GM23338 (cell line): Measurements from ENCODE around the gene SIK2. TPM values are rescaled to one million over a fixed set of nuclear protein-coding genes. Genes with fewer than 3 reads are reported as not detected.

ENCODE experiments used
- ATAC-seq: fragments of 200-7000 bp; cut with Tn5 transposase; 3 replicates; pipeline ENCODE4 v1.9.1; 2020
- DNase-seq: peaks from one replicate; pipeline ENCODE4 v3.0.0-alpha.2; 2015; ENCODE audit warnings: low spot score
- H2AFZ ChIP-seq: fragments of 200-600 bp; sonication (generic); 2 replicates; pipeline ENCODE4 v1.8.0; 2016; ENCODE audit warnings: antibody characterized with exemption, mild to moderate bottlenecking, moderate library complexity
- H3F3A ChIP-seq: fragments of 200-600 bp; sonication (generic); replicated peaks from 2 replicates; pipeline ENCODE4 v1.8.0; 2017; ENCODE audit warnings: antibody characterized with exemption, mixed run types, low read depth
- H3K27ac ChIP-seq: fragments of 200-600 bp; sonication (generic); 2 replicates; pipeline ENCODE4 v1.6.1; 2016; ENCODE audit warnings: low read depth
- H3K27me3 ChIP-seq: fragments of 200-600 bp; sonication (generic); 2 replicates; pipeline ENCODE4 v1.8.0; 2016; ENCODE audit warnings: mild to moderate bottlenecking, mixed run types, moderate library complexity; ENCODE audit not compliant: insufficient read depth
- H3K36me3 ChIP-seq: fragments of 200-600 bp; sonication (generic); 2 replicates; pipeline ENCODE4 v1.8.0; 2016; ENCODE audit warnings: mild to moderate bottlenecking; ENCODE audit not compliant: insufficient read depth
- H3K4me1 ChIP-seq: fragments of 200-600 bp; sonication (generic); 2 replicates; pipeline ENCODE4 v1.8.0; 2016; ENCODE audit warnings: mild to moderate bottlenecking, moderate library complexity; ENCODE audit not compliant: insufficient read depth
- H3K4me2 ChIP-seq: fragments of 200-600 bp; sonication (generic); 2 replicates; pipeline ENCODE4 v1.7.1; 2017; ENCODE audit warnings: mixed run types
- H3K4me3 ChIP-seq: fragments of 200-600 bp; sonication (generic); 2 replicates; pipeline ENCODE4 v1.6.1; 2016; ENCODE audit warnings: mixed run types
- H3K79me2 ChIP-seq: fragments of 200-600 bp; sonication (generic); replicated peaks from 2 replicates; pipeline ENCODE4 v1.8.0; 2017; ENCODE audit warnings: mild to moderate bottlenecking; ENCODE audit not compliant: insufficient read depth
- H3K9me2 ChIP-seq: fragments of 200-600 bp; sonication (generic); 2 replicates; pipeline ENCODE4 v1.8.0; 2017; ENCODE audit not compliant: insufficient read depth
- H4K20me1 ChIP-seq: fragments of 200-600 bp; sonication (generic); replicated peaks from 2 replicates; pipeline ENCODE4 v1.8.0; 2017; ENCODE audit warnings: mild to moderate bottlenecking; ENCODE audit not compliant: insufficient read depth
- H3K27ac Mint-ChIP-seq: 2 replicates; pipeline ENCODE4 v1.8.0; 2020; ENCODE audit warnings: inconsistent platforms, mild to moderate bottlenecking, moderate library complexity, mixed read lengths
- H3K27me3 Mint-ChIP-seq: 3 replicates; pipeline ENCODE4 v1.8.0; 2022; ENCODE audit warnings: low read depth, mild to moderate bottlenecking, moderate library complexity, mixed read lengths, inconsistent platforms; ENCODE audit not compliant: insufficient read depth, poor library complexity
- H3K36me3 Mint-ChIP-seq: 3 replicates; pipeline ENCODE4 v1.8.0; 2021; ENCODE audit warnings: low read depth, mild to moderate bottlenecking, inconsistent platforms, moderate library complexity, mixed read lengths
- H3K4me1 Mint-ChIP-seq: 3 replicates; pipeline ENCODE4 v1.8.0; 2020; ENCODE audit warnings: mild to moderate bottlenecking, inconsistent platforms, mixed read lengths
- H3K4me3 Mint-ChIP-seq: 3 replicates; pipeline ENCODE4 v1.8.0; 2021; ENCODE audit warnings: moderate library complexity, mild to moderate bottlenecking, inconsistent platforms, mixed read lengths
- H3K9me3 Mint-ChIP-seq: 3 replicates; pipeline ENCODE4 v1.8.0; 2020; ENCODE audit warnings: moderate library complexity, mild to moderate bottlenecking, inconsistent platforms, mixed read lengths
- CTCF ChIP-seq, 2 experiments: fragments of 200-600 bp in 1 of 2; sonication (generic) in 1 of 2; conservative IDR thresholded peaks; 2 replicates each; pipeline versions ENCODE4 v1.5.1 to v1.6.1; 2016 to 2017; ENCODE audit warnings: antibody characterized with exemption in 2 of 2, low read depth in 2 of 2, mild to moderate bottlenecking in 2 of 2, moderate library complexity in 1 of 2
- ETS1 ChIP-seq: IDR thresholded peaks from 2 replicates; pipeline ENCODE4 v1.6.1; 2016; ENCODE audit warnings: antibody characterized with exemption
- EZH2 ChIP-seq: fragments of 200-600 bp; sonication (generic); IDR thresholded peaks from one replicate; pipeline ENCODE4 v1.8.0; 2017; ENCODE audit warnings: antibody characterized with exemption, mild to moderate bottlenecking, low read depth; ENCODE audit not compliant: unreplicated experiment
- EZH2phosphoT487 ChIP-seq: fragments of 200-600 bp; sonication (generic); IDR thresholded peaks from one replicate; pipeline ENCODE4 v1.8.1; 2018; ENCODE audit warnings: antibody characterized with exemption; ENCODE audit not compliant: unreplicated experiment
- JUNB ChIP-seq: IDR thresholded peaks from one replicate; pipeline ENCODE4 v1.6.1; 2016; ENCODE audit warnings: antibody characterized with exemption; ENCODE audit not compliant: unreplicated experiment
- NANOG ChIP-seq: IDR thresholded peaks from 2 replicates; pipeline ENCODE4 v1.6.1; 2016; ENCODE audit warnings: antibody characterized with exemption, borderline replicate concordance
- POLR2AphosphoS5 ChIP-seq: IDR thresholded peaks from 2 replicates; pipeline ENCODE4 v1.6.1; 2016; ENCODE audit warnings: antibody characterized with exemption, low read depth
- STAT1 ChIP-seq: IDR thresholded peaks from one replicate; pipeline ENCODE4 v1.6.1; 2016; ENCODE audit warnings: antibody characterized with exemption; ENCODE audit not compliant: unreplicated experiment
- ZNF114 ChIP-seq: fragments of 250-450 bp; sonication (Bioruptor Pico); IDR thresholded peaks from 2 replicates; pipeline ENCODE4 v1.5.0; 2020; ENCODE audit warnings: mild to moderate bottlenecking, moderate library complexity
- ZNF331 ChIP-seq: fragments of 250-450 bp; sonication (Bioruptor Pico); IDR thresholded peaks from 2 replicates; pipeline ENCODE4 v1.5.0; 2020; ENCODE audit warnings: low read depth, mild to moderate bottlenecking, moderate library complexity
- ZNF462 ChIP-seq: fragments of 250-450 bp; sonication (Bioruptor Pico); IDR thresholded peaks from 2 replicates; pipeline ENCODE4 v1.5.0; 2020; ENCODE audit warnings: mild to moderate bottlenecking, moderate library complexity
- polyA plus RNA-seq: library from polyadenylated mRNA; unstranded; fragments of >200 nt; fragmentation: Nextera tagmentation; extraction: Ambion mirVana; gene quantifications from 2 replicates; pipeline ENCODE4 v1.2.1, GENCODE V29; 2016
- total RNA-seq: library from RNA; depleted of rRNA; stranded (reverse); fragments of >200 nt; shearing (Covaris generic); gene quantifications from 2 replicates; pipeline ENCODE4 v1.2.3, GENCODE V29; 2014

SIK2 gene
- total and polyA plus RNA-seq, 2 experiments from 2014 or later: 2.3 to 6.7 TPM

GRCh38 chr11:111624608-111625007 lies 22.4 kb downstream of the SIK2 start:
- H3K27me3 Mint-ChIP-seq: peaks cover 7% of the 10 kb centered on the region
- no peak overlapping the region for H3K27ac ChIP-seq
- no peaks in the 10 kb centered on the region for H3K4me1 Mint-ChIP-seq

GRCh38 chr11:111627591-111627990 lies 25.3 kb downstream of the SIK2 start:
- DNase-seq (no peak), ATAC-seq (no peak)
- Histone ChIP-seq H3K79me2 (no peaks in the 10 kb centered on the region), H2AFZ (no peak overlapping the region), H3K4me1 (no peaks in the 10 kb centered on the region), H3K27me3 (no peaks in the 10 kb centered on the region), H3K4me3 (no peak overlapping the region), H3F3A (no peaks in the 10 kb centered on the region), H3K36me3 (no peaks in the 10 kb centered on the region), H4K20me1 (no peaks in the 10 kb centered on the region), H3K9me2 (no peaks in the 10 kb centered on the region), H3K27ac (no peak overlapping the region), H3K4me2 (no peak overlapping the region)
- Mint-ChIP-seq H3K9me3 (no peaks in the 10 kb centered on the region), H3K27me3 (peaks cover 7% of the 10 kb centered on the region), H3K4me3 (no peak overlapping the region), H3K27ac (no peak overlapping the region), H3K36me3 (peaks cover 8% of the 10 kb centered on the region; the same call in 2 of the 3 replicates), H3K4me1 (no peaks in the 10 kb centered on the region)
- TF ChIP-seq NANOG: no peak
- no peak for TF ChIP-seq ZNF114
- no peak for TF ChIP-seq POLR2AphosphoS5
- TF ChIP-seq CTCF (conservative IDR thresholded peaks at IDR 0.05; ENCODE audit: low read depth in 2 of 2): no peak
- TF ChIP-seq JUNB: no peak
- no peak for TF ChIP-seq ETS1
- no peak for TF ChIP-seq ZNF331 (CRISPR knock-in tag)
- TF ChIP-seq STAT1: no peak
- no peak for TF ChIP-seq ZNF462
- no peak for TF ChIP-seq EZH2phosphoT487

More at GRCh38 chr11:111624608-111625007, 22.4 kb downstream of the SIK2 start:
- no peak overlapping the region for H2AFZ ChIP-seq
- DNase-seq (no peak), ATAC-seq (no peak)
- H3K4me3 ChIP-seq: no peak overlapping the region
- no peaks in the 10 kb centered on the region; the same call in 1 of the 2 replicates for H4K20me1 ChIP-seq
- no peaks in the 10 kb centered on the region for H3K4me1 ChIP-seq
- no peak overlapping the region for H3K27ac Mint-ChIP-seq
- H3K36me3 ChIP-seq: no peaks in the 10 kb centered on the region
- no peaks in the 10 kb centered on the region for H3K9me3 Mint-ChIP-seq
- no peaks in the 10 kb centered on the region for H3K27me3 ChIP-seq
- no peaks in the 10 kb centered on the region for H3K79me2 ChIP-seq
- peaks cover 14% of the 10 kb centered on the region; the same call in 2 of the 3 replicates for H3K36me3 Mint-ChIP-seq
- TF ChIP-seq EZH2: no peak
- TF ChIP-seq ETS1: no peak
- H3K4me3 Mint-ChIP-seq: no peak overlapping the region
- no peaks in the 10 kb centered on the region for H3F3A ChIP-seq
- no peak overlapping the region for H3K4me2 ChIP-seq
- no peaks in the 10 kb centered on the region for H3K9me2 ChIP-seq
